Measurements from ENCODE around the gene TMEM158.

Gene TMEM158

GRCh38 chr3:45180051-45180450 lies 46.0 kb downstream of the TMEM158 start:
- no peak for DNase-seq (ENCODE audit: low read depth)
- TF ChIP-seq POLR2A (IDR thresholded peaks at IDR 0.05; ENCODE audit: extremely low read depth, insufficient read length) (no peak), MYC (IDR thresholded peaks at IDR 0.05; ENCODE audit: low read depth, low read length) (no peak), CTCF (IDR thresholded peaks at IDR 0.05; ENCODE audit: low read depth, low read length) (no peak)
- TF ChIP-seq, protein P1, sequence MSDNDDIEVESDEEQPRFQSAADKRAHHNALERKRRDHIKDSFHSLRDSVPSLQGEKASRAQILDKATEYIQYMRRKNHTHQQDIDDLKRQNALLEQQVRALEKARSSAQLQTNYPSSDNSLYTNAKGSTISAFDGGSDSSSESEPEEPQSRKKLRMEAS (IDR thresholded peaks at IDR 0.05; ENCODE audit: low read depth, low read length): no peak
- H3K4me3 ChIP-seq (ENCODE audit: low read depth, low read length): no peak overlapping the region

DNA sequence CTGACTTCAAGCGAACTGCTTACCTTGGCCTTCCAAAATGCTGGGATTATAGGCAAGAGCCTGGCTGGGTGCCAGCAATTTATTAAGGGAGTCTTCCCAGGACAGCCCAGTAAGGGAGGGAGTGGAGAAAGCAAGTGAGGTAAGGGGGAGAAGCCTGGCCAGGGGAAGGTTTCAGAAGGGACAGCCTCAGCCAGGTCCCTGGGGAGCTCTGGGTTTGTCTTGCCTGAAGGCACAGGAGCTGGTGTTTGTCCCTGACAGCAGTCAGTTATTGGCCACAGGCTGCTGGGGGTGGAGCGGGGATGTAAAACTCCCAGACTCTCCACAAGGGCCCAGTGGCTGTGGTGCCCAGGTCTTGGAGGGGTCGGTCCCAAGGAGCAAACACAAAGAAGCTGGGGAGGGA lies 46.9 kb downstream of the TMEM158 start:
- no peak overlapping the region for H3K4me3 ChIP-seq (ENCODE audit: low read depth, low read length)

GRCh38 chr3:45178183-45179023 lies 47.7 kb downstream of the TMEM158 start:
- TF ChIP-seq, protein P1 (IDR thresholded peaks at IDR 0.05; ENCODE audit: low read depth, low read length): no peak
- TF ChIP-seq POLR2A (IDR thresholded peaks at IDR 0.05; ENCODE audit: extremely low read depth, insufficient read length): no peak
- TF ChIP-seq CTCF (IDR thresholded peaks at IDR 0.05; ENCODE audit: low read depth, low read length): no peak
- no peak for TF ChIP-seq MYC (IDR thresholded peaks at IDR 0.05; ENCODE audit: low read depth, low read length)
- no peak for DNase-seq (ENCODE audit: low read depth)
- no peak overlapping the region for H3K4me3 ChIP-seq (ENCODE audit: low read depth, low read length)

More for the DNA sequence above, 46.9 kb downstream of the TMEM158 start:
- DNase-seq (ENCODE audit: low read depth): peak; percentile 56
- TF ChIP-seq, protein P1 (IDR thresholded peaks at IDR 0.05; ENCODE audit: low read depth, low read length): no peak
- TF ChIP-seq POLR2A (IDR thresholded peaks at IDR 0.05; ENCODE audit: extremely low read depth, insufficient read length) (no peak), CTCF (IDR thresholded peaks at IDR 0.05; ENCODE audit: low read depth, low read length) (no peak)

DNA sequence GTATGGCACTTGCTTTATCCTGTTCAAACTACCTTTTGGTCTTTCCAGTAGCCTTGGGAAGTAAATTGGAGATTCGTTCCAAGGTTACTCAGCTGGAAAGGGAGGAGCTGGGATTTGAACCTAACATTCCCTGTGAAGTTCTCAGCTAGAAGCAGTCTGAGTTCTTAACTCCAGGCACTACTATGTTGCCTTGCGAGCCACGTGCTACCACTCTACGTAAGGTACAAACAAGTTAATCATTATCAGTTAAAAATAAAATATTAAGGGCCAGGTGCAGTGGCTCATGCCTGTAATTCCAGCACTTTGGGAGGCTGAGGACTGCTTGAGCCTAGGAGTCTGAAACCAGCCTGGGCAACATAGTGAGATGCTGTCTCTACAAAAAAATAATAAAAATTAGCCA lies 49.2 kb downstream of the TMEM158 start:
- TF ChIP-seq POLR2A (IDR thresholded peaks at IDR 0.05; ENCODE audit: extremely low read depth, insufficient read length) (no peak), CTCF (IDR thresholded peaks at IDR 0.05; ENCODE audit: low read depth, low read length) (no peak), MYC (IDR thresholded peaks at IDR 0.05; ENCODE audit: low read depth, low read length) (no peak)
- TF ChIP-seq, protein P1 (IDR thresholded peaks at IDR 0.05; ENCODE audit: low read depth, low read length): no peak
- no peak for DNase-seq (ENCODE audit: low read depth)
- no peak overlapping the region for H3K4me3 ChIP-seq (ENCODE audit: low read depth, low read length)
